ENCODE data around the gene CSF2. TPM values are rescaled to one million over a fixed set of nuclear protein-coding genes. Genes with fewer than 3 reads are reported as not detected.
"Not testable (repeated sequence)": the region's sequence is repeated elsewhere in the genome, so short reads cannot be mapped to it uniquely, and the experiment has no call there.

CSF2 gene
- total RNA-seq, 1 donor from 2014 or later, result not detected

DNA sequence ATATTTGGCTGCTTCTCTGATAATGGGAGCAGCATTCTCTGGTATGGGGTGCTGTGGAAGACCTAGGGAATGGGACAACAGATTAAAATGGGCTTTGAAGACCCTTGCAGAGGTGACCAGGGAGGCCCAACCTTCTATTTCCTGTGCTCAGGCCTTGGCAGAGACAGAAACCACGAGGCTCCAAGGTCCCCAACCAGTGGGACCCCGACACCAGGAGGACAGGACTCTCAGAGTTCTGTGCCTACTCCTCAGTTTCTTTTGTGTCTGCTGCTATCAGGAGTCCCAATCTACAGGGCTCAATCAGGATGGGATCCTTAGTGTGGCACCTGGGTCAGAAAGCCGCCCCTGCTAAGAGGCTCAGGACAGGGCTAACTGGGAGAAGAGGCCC is 29.3 kb downstream of the CSF2 start:
- no peak for DNase-seq (ENCODE audit: extremely low spot score, unreplicated experiment)
- no peaks in the 10 kb centered on the region for H3K36me3 Mint-ChIP-seq
- no peaks in the 10 kb centered on the region for H3K4me1 Mint-ChIP-seq (ENCODE audit: unreplicated experiment)
- no peak overlapping the region for H3K4me3 Mint-ChIP-seq
- TF ChIP-seq, protein P1, sequence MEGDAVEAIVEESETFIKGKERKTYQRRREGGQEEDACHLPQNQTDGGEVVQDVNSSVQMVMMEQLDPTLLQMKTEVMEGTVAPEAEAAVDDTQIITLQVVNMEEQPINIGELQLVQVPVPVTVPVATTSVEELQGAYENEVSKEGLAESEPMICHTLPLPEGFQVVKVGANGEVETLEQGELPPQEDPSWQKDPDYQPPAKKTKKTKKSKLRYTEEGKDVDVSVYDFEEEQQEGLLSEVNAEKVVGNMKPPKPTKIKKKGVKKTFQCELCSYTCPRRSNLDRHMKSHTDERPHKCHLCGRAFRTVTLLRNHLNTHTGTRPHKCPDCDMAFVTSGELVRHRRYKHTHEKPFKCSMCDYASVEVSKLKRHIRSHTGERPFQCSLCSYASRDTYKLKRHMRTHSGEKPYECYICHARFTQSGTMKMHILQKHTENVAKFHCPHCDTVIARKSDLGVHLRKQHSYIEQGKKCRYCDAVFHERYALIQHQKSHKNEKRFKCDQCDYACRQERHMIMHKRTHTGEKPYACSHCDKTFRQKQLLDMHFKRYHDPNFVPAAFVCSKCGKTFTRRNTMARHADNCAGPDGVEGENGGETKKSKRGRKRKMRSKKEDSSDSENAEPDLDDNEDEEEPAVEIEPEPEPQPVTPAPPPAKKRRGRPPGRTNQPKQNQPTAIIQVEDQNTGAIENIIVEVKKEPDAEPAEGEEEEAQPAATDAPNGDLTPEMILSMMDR (conservative IDR thresholded peaks at IDR 0.05), result no peak
- H3K27me3 Mint-ChIP-seq, result no peaks in the 10 kb centered on the region
- no peaks in the 10 kb centered on the region for H3K9me3 Mint-ChIP-seq
- H3K27ac Mint-ChIP-seq, result no peak overlapping the region

DNA sequence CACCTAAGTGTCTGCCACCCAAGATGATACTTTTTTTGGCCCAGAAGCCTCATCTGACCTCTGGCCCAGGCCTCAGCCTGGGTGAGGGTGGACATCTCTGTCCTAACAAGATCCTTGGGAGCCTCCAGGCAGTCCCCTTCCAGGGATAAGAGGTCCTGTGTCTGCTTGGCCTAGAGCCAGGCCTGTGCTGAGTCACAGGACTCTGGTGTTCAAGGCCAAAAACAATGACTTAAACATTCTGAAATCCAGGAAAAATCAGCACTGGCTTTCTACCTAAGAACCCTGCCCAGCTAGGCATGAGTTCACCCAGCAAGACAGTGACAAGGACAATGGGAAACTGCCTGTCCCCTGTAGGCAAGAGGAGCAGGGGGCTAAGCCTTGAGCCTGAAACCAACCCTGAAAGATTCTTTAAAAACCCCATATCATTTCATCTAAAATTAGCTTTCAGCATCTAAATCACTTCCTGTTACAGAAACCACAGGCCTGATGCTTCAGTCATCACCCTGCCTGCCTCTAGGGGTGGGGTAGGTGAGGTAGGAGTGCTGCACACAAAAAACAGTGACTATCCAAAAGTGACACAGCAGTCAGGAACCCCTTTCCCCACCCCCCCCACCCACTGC is 29.9 kb downstream of the CSF2 start:
- TF ChIP-seq, protein P1 (conservative IDR thresholded peaks at IDR 0.05), result no peak
- peak overlapping the region; percentile 39 for H3K27ac Mint-ChIP-seq
- no peaks in the 10 kb centered on the region for H3K4me1 Mint-ChIP-seq (ENCODE audit: unreplicated experiment)
- H3K36me3 Mint-ChIP-seq, result no peaks in the 10 kb centered on the region
- no peaks in the 10 kb centered on the region for H3K27me3 Mint-ChIP-seq
- no peaks in the 10 kb centered on the region for H3K9me3 Mint-ChIP-seq
- H3K4me3 Mint-ChIP-seq, result no peak overlapping the region
- no peak for DNase-seq (ENCODE audit: extremely low spot score, unreplicated experiment)

GRCh38 chr5:132103969-132104391 is 30.4 kb downstream of the CSF2 start:
- TF ChIP-seq, protein P1 (conservative IDR thresholded peaks at IDR 0.05), result no peak
- Mint-ChIP-seq H3K4me1 (ENCODE audit: unreplicated experiment) (no peaks in the 10 kb centered on the region), H3K27me3 (no peaks in the 10 kb centered on the region), H3K9me3 (no peaks in the 10 kb centered on the region), H3K27ac (no peak overlapping the region), H3K4me3 (no peak overlapping the region), H3K36me3 (no peaks in the 10 kb centered on the region)
- DNase-seq (ENCODE audit: extremely low spot score, unreplicated experiment), result no peak

DNA sequence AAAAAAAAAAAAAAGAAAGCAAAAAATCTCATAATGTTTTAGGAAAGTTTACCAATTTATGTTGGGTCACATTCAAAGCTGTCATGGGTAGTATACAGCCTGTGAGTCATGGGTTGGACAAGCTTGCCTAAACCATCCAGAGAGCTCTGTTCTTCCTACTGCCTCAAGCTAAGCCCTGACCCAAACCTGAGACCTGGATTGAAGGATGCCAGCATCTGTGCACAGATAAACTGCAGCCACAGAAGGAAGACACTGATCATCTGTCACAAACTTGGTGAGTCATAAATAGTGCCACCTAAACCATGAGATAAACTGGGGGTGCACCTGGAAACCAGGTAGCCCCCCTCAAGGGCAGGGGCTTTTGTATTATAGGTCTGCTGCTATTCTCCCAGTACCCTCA is 31.0 kb downstream of the CSF2 start:
- H3K4me3 Mint-ChIP-seq, result no peak overlapping the region
- TF ChIP-seq, protein P1 (conservative IDR thresholded peaks at IDR 0.05), result no peak
- no peak overlapping the region for H3K27ac Mint-ChIP-seq
- no peaks in the 10 kb centered on the region for H3K36me3 Mint-ChIP-seq
- no peaks in the 10 kb centered on the region for H3K27me3 Mint-ChIP-seq
- H3K9me3 Mint-ChIP-seq, result no peaks in the 10 kb centered on the region
- H3K4me1 Mint-ChIP-seq (ENCODE audit: unreplicated experiment), result no peaks in the 10 kb centered on the region
- DNase-seq (ENCODE audit: extremely low spot score, unreplicated experiment), result no peak

DNA sequence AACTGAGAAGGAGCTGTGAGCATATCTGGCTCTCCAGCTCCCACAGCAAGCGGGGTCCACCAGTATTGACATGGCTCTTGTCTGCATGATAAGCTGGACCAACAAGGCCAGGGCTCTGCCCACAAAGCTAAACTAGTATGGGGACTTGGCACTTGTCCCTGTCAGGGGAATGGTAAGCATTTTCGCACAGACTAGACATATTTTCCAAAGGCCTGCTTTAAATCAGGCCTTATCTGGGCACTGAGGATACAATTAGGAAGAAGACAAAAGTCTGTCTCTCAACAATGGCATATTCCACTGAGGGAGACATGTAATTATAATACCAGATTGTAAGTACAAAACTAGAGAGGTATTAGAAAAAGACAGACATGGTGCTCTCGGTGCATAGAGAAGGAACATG is 32.1 kb downstream of the CSF2 start:
- H3K27me3 Mint-ChIP-seq, result no peaks in the 10 kb centered on the region
- DNase-seq (ENCODE audit: extremely low spot score, unreplicated experiment), result no peak
- no peak overlapping the region for H3K27ac Mint-ChIP-seq
- no peaks in the 10 kb centered on the region for H3K36me3 Mint-ChIP-seq
- H3K4me1 Mint-ChIP-seq (ENCODE audit: unreplicated experiment), result no peaks in the 10 kb centered on the region
- H3K9me3 Mint-ChIP-seq, result no peaks in the 10 kb centered on the region
- TF ChIP-seq, protein P1 (conservative IDR thresholded peaks at IDR 0.05), result no peak
- no peak overlapping the region for H3K4me3 Mint-ChIP-seq

DNA sequence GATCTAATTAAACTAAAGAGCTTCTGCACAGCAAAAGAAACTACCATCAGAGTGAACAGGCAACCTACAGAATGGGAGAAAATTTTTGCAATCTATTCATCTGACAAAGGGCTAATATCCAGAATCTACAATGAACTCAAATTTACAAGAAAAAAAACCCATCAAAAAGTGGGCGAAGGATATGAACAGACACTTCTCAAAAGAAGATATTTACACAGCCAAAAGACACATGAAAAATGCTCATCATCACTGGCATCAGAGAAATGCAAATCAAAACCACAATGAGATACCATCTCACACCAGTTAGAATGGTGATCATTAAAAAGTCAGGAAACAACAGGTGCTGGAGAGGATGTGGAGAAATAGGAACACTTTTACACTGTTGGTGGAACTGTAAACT is 34.9 kb downstream of the CSF2 start:
- not testable (repeated sequence) for H3K27me3 Mint-ChIP-seq; H3K4me1 Mint-ChIP-seq (ENCODE audit: unreplicated experiment); H3K27ac Mint-ChIP-seq; H3K36me3 Mint-ChIP-seq; H3K9me3 Mint-ChIP-seq; H3K4me3 Mint-ChIP-seq; DNase-seq (ENCODE audit: extremely low spot score, unreplicated experiment)

DNA sequence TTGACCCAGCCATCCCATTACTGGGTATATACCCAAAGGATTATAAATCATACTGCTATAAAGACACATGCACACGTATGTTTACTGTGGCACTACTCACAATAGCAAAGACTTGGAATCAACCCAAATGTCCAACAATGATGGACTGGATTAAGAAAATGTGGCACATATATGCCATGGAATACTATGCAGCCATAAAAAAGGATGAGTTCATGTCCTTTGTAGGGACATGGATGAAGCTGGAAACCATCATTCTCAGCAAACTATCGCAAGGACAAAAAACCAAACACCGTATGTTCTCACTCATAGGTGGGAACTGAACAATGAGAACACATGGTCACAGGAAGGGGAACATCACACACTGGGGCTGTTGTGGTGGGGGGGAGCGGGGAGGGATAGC is 35.4 kb downstream of the CSF2 start:
- H3K27ac Mint-ChIP-seq; H3K4me3 Mint-ChIP-seq; H3K27me3 Mint-ChIP-seq; H3K4me1 Mint-ChIP-seq (ENCODE audit: unreplicated experiment); DNase-seq (ENCODE audit: extremely low spot score, unreplicated experiment); H3K9me3 Mint-ChIP-seq; H3K36me3 Mint-ChIP-seq: not testable (repeated sequence)
